ENCODE data around the gene AMY2A. TPM values are rescaled to one million over a fixed set of nuclear protein-coding genes. Genes with fewer than 3 reads are reported as not detected.
"Not testable (repeated sequence)": the region's sequence is repeated elsewhere in the genome, so short reads cannot be mapped to it uniquely, and the experiment has no call there.

The AMY2A gene
- total and polyA plus RNA-seq, 2 donors (not counting 1 experiment from before 2014, with no cell fraction given): not detected

- Histone ChIP-seq H3K9me3 (ENCODE audit: control extremely low read depth in 1 of 3, control insufficient read depth in 2 of 3, insufficient read depth in 1 of 3, low read length in 2 of 3) (no peaks in the 10 kb centered on the region), H3K4me2 (replicated peaks; ENCODE audit: low read depth, low read length, poor library complexity, severe bottlenecking) (no peak overlapping the region), H3K4me3 (ENCODE audit: control extremely low read depth in 1 of 5, extremely low read depth in 1 of 5, insufficient read depth in 1 of 5, low read depth in 2 of 5, low read length in 4 of 5) (no peak overlapping the region), H3K9ac (ENCODE audit: low read length) (no peak overlapping the region), H4K20me1 (ENCODE audit: control insufficient read depth, insufficient read depth, low read length, poor library complexity, severe bottlenecking) (no peaks in the 10 kb centered on the region), H3K79me2 (ENCODE audit: control insufficient read depth, insufficient read depth, low read length) (no peaks in the 10 kb centered on the region), H3K27ac (ENCODE audit: low read length in 2 of 2) (no peak overlapping the region), H3K27me3 (replicated peaks in 1 of 4; ENCODE audit: control extremely low read depth in 1 of 4, control insufficient read depth in 3 of 4, insufficient read depth in 4 of 4, low read length in 3 of 4) (no peaks in the 10 kb centered on the region), H2AFZ (ENCODE audit: insufficient read depth, low read depth, low read length, poor library complexity, severe bottlenecking) (no peak overlapping the region), H3K36me3 (replicated peaks in 1 of 2; ENCODE audit: control extremely low read depth in 1 of 2, control insufficient read depth in 1 of 2, extremely low read depth in 1 of 2, insufficient read depth in 2 of 2, low read length in 1 of 2) (peaks cover 1 to 2% of the 10 kb centered on the region in 2 experiments), H3K4me1 (ENCODE audit: control insufficient read depth in 2 of 2, insufficient read depth in 2 of 2, low read length in 2 of 2) (no peaks in the 10 kb centered on the region)
- ChIA-PET CTCF (no interaction called here), POLR2A (no interaction called here)
- H3K27me3 Mint-ChIP-seq: no peaks in the 10 kb centered on the region
- no peaks in the 10 kb centered on the region for H3K9me3 Mint-ChIP-seq (ENCODE audit: insufficient read depth)
- H3K27ac Mint-ChIP-seq: no peak overlapping the region
- ATAC-seq (ENCODE audit: low read depth) (no peak), DNase-seq (no peak)
- no peaks in the 10 kb centered on the region for H3K4me1 Mint-ChIP-seq
- intact Hi-C loops (cut with micrococcal nuclease): no loop called here
- no peak for TF ChIP-seq EZH2 (IDR thresholded peaks at IDR 0.05; ENCODE audit: borderline replicate concordance, insufficient read depth, low read depth, low read length, poor library complexity, severe bottlenecking)
- TF ChIP-seq, protein P1, sequence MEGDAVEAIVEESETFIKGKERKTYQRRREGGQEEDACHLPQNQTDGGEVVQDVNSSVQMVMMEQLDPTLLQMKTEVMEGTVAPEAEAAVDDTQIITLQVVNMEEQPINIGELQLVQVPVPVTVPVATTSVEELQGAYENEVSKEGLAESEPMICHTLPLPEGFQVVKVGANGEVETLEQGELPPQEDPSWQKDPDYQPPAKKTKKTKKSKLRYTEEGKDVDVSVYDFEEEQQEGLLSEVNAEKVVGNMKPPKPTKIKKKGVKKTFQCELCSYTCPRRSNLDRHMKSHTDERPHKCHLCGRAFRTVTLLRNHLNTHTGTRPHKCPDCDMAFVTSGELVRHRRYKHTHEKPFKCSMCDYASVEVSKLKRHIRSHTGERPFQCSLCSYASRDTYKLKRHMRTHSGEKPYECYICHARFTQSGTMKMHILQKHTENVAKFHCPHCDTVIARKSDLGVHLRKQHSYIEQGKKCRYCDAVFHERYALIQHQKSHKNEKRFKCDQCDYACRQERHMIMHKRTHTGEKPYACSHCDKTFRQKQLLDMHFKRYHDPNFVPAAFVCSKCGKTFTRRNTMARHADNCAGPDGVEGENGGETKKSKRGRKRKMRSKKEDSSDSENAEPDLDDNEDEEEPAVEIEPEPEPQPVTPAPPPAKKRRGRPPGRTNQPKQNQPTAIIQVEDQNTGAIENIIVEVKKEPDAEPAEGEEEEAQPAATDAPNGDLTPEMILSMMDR (IDR thresholded peaks at IDR 0.05): no peak
- no peak overlapping the region for H3K4me3 Mint-ChIP-seq
These were observed 41.2 kb upstream of the AMY2A start for GRCh38 chr1:103576065-103576464.

DNA sequence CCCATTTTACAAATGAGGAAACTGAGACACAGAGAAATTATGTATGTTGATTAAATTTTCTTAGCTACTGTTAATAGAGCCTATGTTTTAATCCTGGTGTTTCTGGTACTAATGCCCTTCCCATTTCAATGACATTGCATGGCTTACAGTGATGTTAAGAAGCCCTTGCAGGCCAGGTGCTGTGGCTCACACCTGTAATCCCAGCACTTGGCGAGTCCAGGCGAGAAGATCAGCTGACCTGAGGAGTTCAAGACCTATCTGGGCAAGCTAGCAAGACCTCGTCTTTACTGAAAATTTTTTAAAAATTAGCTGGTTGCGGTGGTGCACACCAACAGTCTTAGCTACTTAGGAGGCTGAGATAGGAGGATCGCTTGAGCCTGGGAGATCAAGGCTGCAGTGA lies 40.4 kb upstream of the AMY2A start:
- H4K20me1 ChIP-seq (ENCODE audit: control insufficient read depth, insufficient read depth, low read length, poor library complexity, severe bottlenecking); H3K9me3 Mint-ChIP-seq (ENCODE audit: insufficient read depth); H3K36me3 ChIP-seq (replicated peaks in 1 of 2; ENCODE audit: control extremely low read depth in 1 of 2, control insufficient read depth in 1 of 2, extremely low read depth in 1 of 2, insufficient read depth in 2 of 2, low read length in 1 of 2); ATAC-seq (ENCODE audit: low read depth); H3K4me1 Mint-ChIP-seq; H3K4me3 ChIP-seq (ENCODE audit: control extremely low read depth in 1 of 5, extremely low read depth in 1 of 5, insufficient read depth in 1 of 5, low read depth in 2 of 5, low read length in 4 of 5); CTCF ChIA-PET; H3K4me1 ChIP-seq (ENCODE audit: control insufficient read depth in 2 of 2, insufficient read depth in 2 of 2, low read length in 2 of 2); H2AFZ ChIP-seq (ENCODE audit: insufficient read depth, low read depth, low read length, poor library complexity, severe bottlenecking); H3K9ac ChIP-seq (ENCODE audit: low read length); POLR2A ChIA-PET; H3K27me3 Mint-ChIP-seq; H3K79me2 ChIP-seq (ENCODE audit: control insufficient read depth, insufficient read depth, low read length); H3K27me3 ChIP-seq (replicated peaks in 1 of 4; ENCODE audit: control extremely low read depth in 1 of 4, control insufficient read depth in 3 of 4, insufficient read depth in 4 of 4, low read length in 3 of 4); H3K27ac ChIP-seq (ENCODE audit: low read length in 2 of 2); H3K4me2 ChIP-seq (replicated peaks; ENCODE audit: low read depth, low read length, poor library complexity, severe bottlenecking); H3K9me3 ChIP-seq (ENCODE audit: control extremely low read depth in 1 of 3, control insufficient read depth in 2 of 3, insufficient read depth in 1 of 3, low read length in 2 of 3); H3K4me3 Mint-ChIP-seq; intact Hi-C loops (cut with micrococcal nuclease); DNase-seq; H3K27ac Mint-ChIP-seq: not testable (repeated sequence)
- WGBS (ENCODE audit: insufficient coverage): 86% methylated on average over 1 of the region's 5 CpGs
